Stimulated activated CD4-positive, alpha-beta T cell treated with anti-CD3 and anti-CD28 coated beads, Interleukin-15, amount 100 ng/mL, for 48 hours (primary cell): ENCODE measurements around the gene CLBA1.
"Not testable (repeated sequence)": the region's sequence is repeated elsewhere in the genome, so short reads cannot be mapped to it uniquely, and the experiment has no call there.

Source experiments
- DNase-seq, 2 donors: peaks; one replicate each; pipeline ENCODE4 v3.0.0-alpha.2; 2020; ENCODE audit warnings: low read depth in 2 of 2

The CLBA1 gene

GRCh38 chr14:104985675-104986486, at the start of gene CLBA1:
TSS of gene CLBA1 (plus strand) at chr14:104985788. CDS start at chr14:104986432, 644 bp downstream.
- peak; percentile 72 to 84 for DNase-seq

- DNase-seq, result no peak
These were observed 49.6 kb upstream of the CLBA1 start for GRCh38 chr14:104935955-104936354.

- no peak for DNase-seq
These were observed 49.0 kb upstream of the CLBA1 start for GRCh38 chr14:104936361-104937155.

GRCh38 chr14:104937161-104937560, 48.4 kb upstream of the CLBA1 start:
- DNase-seq, result no peak

GRCh38 chr14:104937694-104938365, 47.8 kb upstream of the CLBA1 start:
- no peak for DNase-seq

GRCh38 chr14:104938436-104938835, 47.2 kb upstream of the CLBA1 start:
- DNase-seq, result no peak

- no peak for DNase-seq
These were observed 46.6 kb upstream of the CLBA1 start for GRCh38 chr14:104938960-104939359.

GRCh38 chr14:104939666-104940410, 45.8 kb upstream of the CLBA1 start:
- no peak for DNase-seq

- DNase-seq, result no peak
These were observed 45.0 kb upstream of the CLBA1 start for GRCh38 chr14:104940526-104941150.

- no peak for DNase-seq
These were observed 43.9 kb upstream of the CLBA1 start for GRCh38 chr14:104941508-104942365.

GRCh38 chr14:104942586-104942985, 43.0 kb upstream of the CLBA1 start:
- DNase-seq, result no peak

- DNase-seq, result not testable (repeated sequence)
These were observed 42.2 kb upstream of the CLBA1 start for GRCh38 chr14:104943216-104944015.

- DNase-seq, result not testable (repeated sequence)
These were observed 41.6 kb upstream of the CLBA1 start for GRCh38 chr14:104944016-104944308.

GRCh38 chr14:104944436-104945205, 41.0 kb upstream of the CLBA1 start:
- not testable (repeated sequence) for DNase-seq

GRCh38 chr14:104945266-104945665, 40.3 kb upstream of the CLBA1 start:
- DNase-seq, result not testable (repeated sequence)

GRCh38 chr14:104945986-104946965, 39.3 kb upstream of the CLBA1 start:
- not testable (repeated sequence) for DNase-seq

- not testable (repeated sequence) for DNase-seq
These were observed 38.4 kb upstream of the CLBA1 start for GRCh38 chr14:104947201-104947600.
